Activated T-cell treated with anti-CD3 and anti-CD28 coated beads for 1 hour (primary cell): Measurements from ENCODE around the gene PELI3.

Experiments used
- DNase-seq: peaks from one replicate; pipeline ENCODE4 v3.0.0-alpha.2; 2020; ENCODE audit warnings: low read depth

Gene PELI3

DNA sequence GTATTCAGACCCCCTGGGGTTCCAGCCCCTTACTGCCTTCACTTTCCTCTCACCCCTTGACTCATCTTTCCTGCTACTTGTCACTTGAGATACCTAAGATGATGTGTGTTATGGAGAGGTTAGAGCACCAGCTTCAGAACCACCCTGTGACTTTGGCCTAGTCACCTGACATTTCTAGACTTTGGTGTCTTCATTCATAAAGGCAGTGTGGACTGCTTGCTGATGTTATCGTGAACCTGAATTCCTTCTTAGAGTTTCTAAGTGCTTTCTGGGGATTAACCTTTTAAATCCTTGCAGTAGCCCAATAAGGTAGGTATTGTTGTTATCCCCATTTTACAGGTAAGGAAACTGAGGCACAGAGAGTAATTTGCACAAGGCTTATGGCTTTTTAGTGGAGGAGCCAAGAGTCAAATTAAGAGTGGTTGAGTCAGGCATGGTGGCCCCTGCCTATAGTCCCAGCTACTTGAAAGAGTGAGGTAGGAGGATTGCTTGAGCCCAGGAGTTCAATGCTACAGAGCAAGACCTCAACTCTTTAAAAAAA, 38.6 kb downstream of the PELI3 start:
- no peak for DNase-seq

DNA sequence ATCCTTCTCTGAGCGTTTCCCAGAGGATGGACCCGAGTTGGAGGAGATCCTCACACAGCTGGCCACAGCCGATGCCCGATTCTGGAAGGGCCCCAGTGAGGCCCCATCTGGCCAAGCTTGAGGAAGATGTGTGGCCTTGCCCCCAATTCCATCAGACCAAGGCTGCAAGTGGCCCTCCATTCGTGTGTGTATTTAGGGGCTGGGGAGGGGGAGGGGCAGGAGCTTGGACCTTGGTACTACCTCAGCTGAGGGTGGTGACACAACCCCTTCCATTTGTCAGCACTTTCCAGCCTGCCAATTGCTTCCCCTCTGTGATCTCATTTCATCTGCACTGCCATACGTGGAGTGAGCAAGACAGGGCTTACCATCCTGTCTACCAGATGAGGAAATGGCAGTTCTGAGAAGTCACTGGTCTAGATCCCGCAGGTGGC, 42.4 kb downstream of the PELI3 start:
- no peak for DNase-seq

GRCh38 chr11:66510271-66510989, 43.7 kb downstream of the PELI3 start, which contains the start of gene BBS1:
BBS1 (plus strand) TSS chr11:66510635; CDS start chr11:66510660, 25 bp downstream.
- DNase-seq = peak; percentile 78

DNA sequence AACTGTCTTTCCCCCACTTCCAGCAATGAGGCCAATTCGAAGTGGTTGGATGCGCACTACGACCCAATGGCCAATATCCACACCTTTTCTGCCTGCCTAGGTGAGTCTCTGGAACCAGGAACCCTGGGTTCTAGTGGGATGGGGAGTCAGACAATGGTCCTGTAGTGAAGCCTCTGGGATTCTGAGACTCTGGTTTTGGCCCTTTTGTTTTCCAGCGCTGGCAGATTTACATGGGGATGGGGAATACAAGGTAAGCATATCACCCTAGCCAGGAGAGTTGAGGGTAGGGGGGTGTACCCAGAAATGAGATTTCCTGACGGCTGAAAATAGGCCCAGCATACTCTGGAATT, 44.3 kb downstream of the PELI3 start:
- DNase-seq = no peak

DNA sequence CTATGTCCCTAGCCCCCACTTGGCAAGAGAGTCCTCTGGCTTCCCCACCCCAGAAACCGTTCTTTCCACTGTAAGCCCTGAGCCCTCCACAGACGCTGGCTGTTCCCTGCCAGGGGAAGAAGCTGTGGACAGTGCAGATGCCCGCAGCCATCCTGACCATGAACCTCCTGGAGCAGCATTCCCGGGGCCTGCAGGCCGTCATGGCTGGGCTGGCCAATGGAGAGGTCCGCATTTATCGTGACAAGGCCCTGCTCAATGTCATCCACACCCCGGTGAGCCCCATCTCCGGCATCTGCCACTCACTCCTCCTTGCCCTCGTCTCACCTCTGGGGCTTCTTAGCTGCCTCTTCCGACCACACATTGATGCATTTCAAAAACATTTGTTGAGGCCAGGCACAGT, 56.9 kb downstream of the PELI3 start:
- no peak for DNase-seq

- no peak for DNase-seq
These were observed 57.8 kb downstream of the PELI3 start for GRCh38 chr11:66524304-66525040.
